B cell (primary cell): Measurements from ENCODE around the gene COPS3. TPM values are rescaled to one million over a fixed set of nuclear protein-coding genes. Genes with fewer than 3 reads are reported as not detected.

Source experiments
- ATAC-seq: fragments of 200-7000 bp; cut with Tn5 transposase; one replicate; pipeline ENCODE4 v1.10.0; 2021; ENCODE audit warnings: low read depth, mild to moderate bottlenecking, moderate number of reproducible peaks, moderate library complexity
- CTCF ChIA-PET: fragments of 350-600 bp; sonication (Branson Sonifier 250); formaldehyde crosslinking; loops from one replicate; lab custom pipeline; 2021; ENCODE audit warnings: antibody characterized with exemption, inconsistent platforms; lab: Charles Lee
- POLR2A ChIA-PET: fragments of 350-600 bp; sonication (Branson Sonifier 250); formaldehyde crosslinking; loops from one replicate; lab custom pipeline; 2021; ENCODE audit warnings: antibody characterized with exemption; lab: Charles Lee
- DNase-seq: peaks from one replicate; pipeline ENCODE4 v3.0.0; 2013
- H2AFZ ChIP-seq: 2 replicates; pipeline ENCODE4 v1.6.1; 2012; ENCODE audit warnings: mild to moderate bottlenecking, low read depth, low read length; ENCODE audit not compliant: insufficient read depth, poor library complexity, severe bottlenecking
- H3K27ac ChIP-seq, 2 donors: 1 replicate in 1 of 2; 2 replicates in 1 of 2; pipeline ENCODE4 v1.5.1; 2012 to 2013; ENCODE audit warnings: low read length in 2 of 2, mild to moderate bottlenecking in 2 of 2, moderate library complexity in 1 of 2
- H3K27me3 ChIP-seq, 4 experiments: fragments of 200-600 bp in 1 of 4; sonication (generic) in 1 of 4; replicated peaks in 1 of 4; 1 replicate in 2 of 4; 2 replicates in 2 of 4; pipeline versions ENCODE4 v1.6.1 to v1.7.0; 2013 to 2016; ENCODE audit warnings: low read length in 3 of 4, mild to moderate bottlenecking in 2 of 4, mixed read lengths in 1 of 4, moderate library complexity in 1 of 4; ENCODE audit not compliant: insufficient read depth in 4 of 4, control insufficient read depth in 3 of 4; ENCODE audit errors: control extremely low read depth in 1 of 4
- H3K36me3 ChIP-seq, 2 experiments: replicated peaks in 1 of 2; 1 replicate in 1 of 2; 2 replicates in 1 of 2; pipeline versions ENCODE4 v1.6.1 to v1.7.1; 2013; ENCODE audit warnings: low read length in 1 of 2; ENCODE audit not compliant: insufficient read depth in 2 of 2, control insufficient read depth in 1 of 2; ENCODE audit errors: control extremely low read depth in 1 of 2, extremely low read depth in 1 of 2
- H3K4me1 ChIP-seq, 2 donors: fragments of 200-600 bp in 1 of 2; sonication (generic) in 1 of 2; 1 replicate in 1 of 2; 2 replicates in 1 of 2; pipeline versions ENCODE4 v1.5.1 to v1.6.1; 2013 to 2017; ENCODE audit warnings: low read length in 2 of 2; ENCODE audit not compliant: control insufficient read depth in 2 of 2, insufficient read depth in 2 of 2
- H3K4me2 ChIP-seq: replicated peaks from 2 replicates; pipeline ENCODE3; 2012; ENCODE audit warnings: mild to moderate bottlenecking, low read depth, low read length; ENCODE audit not compliant: poor library complexity, severe bottlenecking
- H3K4me3 ChIP-seq, 5 experiments: fragments of 200-600 bp in 1 of 5; sonication (generic) in 1 of 5; 1 replicate in 3 of 5; 2 replicates in 2 of 5; pipeline versions ENCODE4 v1.5.1 to v1.7.0; 2011 to 2016; ENCODE audit warnings: low read length in 4 of 5, mild to moderate bottlenecking in 4 of 5, low read depth in 2 of 5, control low read depth in 1 of 5, moderate library complexity in 1 of 5; ENCODE audit not compliant: insufficient read depth in 1 of 5; ENCODE audit errors: control extremely low read depth in 1 of 5, extremely low read depth in 1 of 5
- H3K79me2 ChIP-seq: fragments of 200-600 bp; sonication (generic); one replicate; pipeline ENCODE4 v1.6.0; 2016; ENCODE audit warnings: low read length; ENCODE audit not compliant: control insufficient read depth, insufficient read depth
- H3K9ac ChIP-seq: fragments of 200-600 bp; sonication (generic); 2 replicates; pipeline ENCODE4 v1.6.1; 2017; ENCODE audit warnings: mild to moderate bottlenecking, low read length, moderate library complexity
- H3K9me3 ChIP-seq, 3 donors: one replicate each; pipeline versions ENCODE4 v1.6.1 to v1.7.1; 2013; ENCODE audit warnings: low read length in 2 of 3; ENCODE audit not compliant: control insufficient read depth in 2 of 3, insufficient read depth in 1 of 3; ENCODE audit errors: control extremely low read depth in 1 of 3
- H4K20me1 ChIP-seq: 2 replicates; pipeline ENCODE4 v1.6.0; 2012; ENCODE audit warnings: mild to moderate bottlenecking, low read length; ENCODE audit not compliant: insufficient read depth, control insufficient read depth, poor library complexity, severe bottlenecking
- H3K27ac Mint-ChIP-seq: one replicate; pipeline ENCODE4 v1.8.0; 2021; ENCODE audit warnings: mixed read lengths
- H3K27me3 Mint-ChIP-seq: one replicate; pipeline ENCODE4 v1.8.0; 2021; ENCODE audit warnings: mixed read lengths
- H3K4me1 Mint-ChIP-seq: one replicate; pipeline ENCODE4 v1.8.0; 2021; ENCODE audit warnings: mixed read lengths
- H3K4me3 Mint-ChIP-seq: one replicate; pipeline ENCODE4 v1.8.0; 2021; ENCODE audit warnings: mixed read lengths
- H3K9me3 Mint-ChIP-seq: one replicate; pipeline ENCODE4 v1.8.0; 2022; ENCODE audit warnings: mixed read lengths; ENCODE audit not compliant: insufficient read depth
- EZH2 ChIP-seq: IDR thresholded peaks from 2 replicates; pipeline ENCODE4 v1.6.1; 2012; ENCODE audit warnings: borderline replicate concordance, low read depth, mild to moderate bottlenecking, moderate library complexity, low read length; ENCODE audit not compliant: insufficient read depth, poor library complexity, severe bottlenecking
- WGBS: methylation state at CpG from one replicate; pipeline ENCODE4 v1.1.5; 2013; ENCODE audit warnings: missing lambda C conversion rate; ENCODE audit not compliant: insufficient coverage; 5-methylcytosine and 5-hydroxymethylcytosine counted together
- intact Hi-C: fragments of 100-400 bp; cut with micrococcal nuclease; formaldehyde crosslinking; loops from one replicate; pipeline ENCODE4 v1.10.0; 2022
- polyA plus RNA-seq: library from polyadenylated mRNA; depleted of rRNA; stranded (reverse); fragments of >200 nt; gene quantifications from 2 replicates; pipeline ENCODE4 v1.2.3, GENCODE V29; 2012
- total RNA-seq, 2 donors: library from RNA; stranded (reverse); fragments of 120-200 nt in 1 of 2; gene quantifications; 1 replicate in 1 of 2; 2 replicates in 1 of 2; pipeline versions ENCODE4 v1.2.3 to v1.2.4, GENCODE V29; 2013 to 2022
- TF ChIP-seq, protein P1 (sequence below): fragments of 200-600 bp; IDR thresholded peaks from one replicate; pipeline ENCODE4 v1.8.0; 2022; ENCODE audit warnings: antibody characterized with exemption, mild to moderate bottlenecking

Gene COPS3
- total and polyA plus RNA-seq, 2 donors (not counting 1 experiment from before 2014, with no cell fraction given) = 37.2 to 45.5 TPM

DNA sequence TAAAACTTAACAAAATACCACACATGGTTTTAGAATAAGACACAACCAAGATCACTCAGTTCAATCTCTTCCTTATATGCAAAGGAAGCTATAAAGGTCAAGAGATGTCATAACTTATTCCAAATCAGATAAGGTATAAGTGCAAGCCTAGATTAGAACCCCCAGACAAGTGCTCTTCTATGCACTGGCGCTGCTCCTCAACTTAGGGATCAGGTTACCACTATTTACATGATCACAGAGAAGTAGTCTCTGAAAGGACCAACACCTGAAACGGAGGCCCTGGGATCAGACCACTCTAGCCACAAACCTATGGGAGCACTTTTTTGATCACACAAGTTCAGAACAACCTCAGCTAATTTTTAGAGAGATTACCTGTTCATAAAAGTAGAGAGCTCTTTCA lies 16.6 kb downstream of the COPS3 start:
- no peaks in the 10 kb centered on the region for H3K4me1 Mint-ChIP-seq
- POLR2A ChIA-PET = no interaction called here
- Histone ChIP-seq H4K20me1 (peaks cover 8% of the 10 kb centered on the region), H3K9me3 (no peaks in the 10 kb centered on the region), H3K4me1 (no peaks in the 10 kb centered on the region), H3K27me3 (no peaks in the 10 kb centered on the region), H3K4me2 (no peak overlapping the region), H3K27ac (no peak overlapping the region), H3K9ac (no peak overlapping the region), H3K36me3 (peaks cover 6 to 65% of the 10 kb centered on the region in 2 experiments), H2AFZ (no peak overlapping the region), H3K4me3 (no peak overlapping the region), H3K79me2 (no peaks in the 10 kb centered on the region)
- ATAC-seq (no peak), DNase-seq (no peak)
- H3K27ac Mint-ChIP-seq = no peak overlapping the region
- intact Hi-C loops = no loop called here
- CTCF ChIA-PET = interaction anchor here (0.7 kb wide), 1 partner anchor 203 kb away, joined by 3 read pairs; no protein-coding TSS in a partner anchor
- H3K9me3 Mint-ChIP-seq = no peaks in the 10 kb centered on the region
- WGBS = 100% methylated on average over 1 of the region's 2 CpGs
- no peak overlapping the region for H3K4me3 Mint-ChIP-seq
- TF ChIP-seq EZH2 = no peak
- TF ChIP-seq, protein P1, sequence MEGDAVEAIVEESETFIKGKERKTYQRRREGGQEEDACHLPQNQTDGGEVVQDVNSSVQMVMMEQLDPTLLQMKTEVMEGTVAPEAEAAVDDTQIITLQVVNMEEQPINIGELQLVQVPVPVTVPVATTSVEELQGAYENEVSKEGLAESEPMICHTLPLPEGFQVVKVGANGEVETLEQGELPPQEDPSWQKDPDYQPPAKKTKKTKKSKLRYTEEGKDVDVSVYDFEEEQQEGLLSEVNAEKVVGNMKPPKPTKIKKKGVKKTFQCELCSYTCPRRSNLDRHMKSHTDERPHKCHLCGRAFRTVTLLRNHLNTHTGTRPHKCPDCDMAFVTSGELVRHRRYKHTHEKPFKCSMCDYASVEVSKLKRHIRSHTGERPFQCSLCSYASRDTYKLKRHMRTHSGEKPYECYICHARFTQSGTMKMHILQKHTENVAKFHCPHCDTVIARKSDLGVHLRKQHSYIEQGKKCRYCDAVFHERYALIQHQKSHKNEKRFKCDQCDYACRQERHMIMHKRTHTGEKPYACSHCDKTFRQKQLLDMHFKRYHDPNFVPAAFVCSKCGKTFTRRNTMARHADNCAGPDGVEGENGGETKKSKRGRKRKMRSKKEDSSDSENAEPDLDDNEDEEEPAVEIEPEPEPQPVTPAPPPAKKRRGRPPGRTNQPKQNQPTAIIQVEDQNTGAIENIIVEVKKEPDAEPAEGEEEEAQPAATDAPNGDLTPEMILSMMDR = no peak
- H3K27me3 Mint-ChIP-seq = no peaks in the 10 kb centered on the region

DNA sequence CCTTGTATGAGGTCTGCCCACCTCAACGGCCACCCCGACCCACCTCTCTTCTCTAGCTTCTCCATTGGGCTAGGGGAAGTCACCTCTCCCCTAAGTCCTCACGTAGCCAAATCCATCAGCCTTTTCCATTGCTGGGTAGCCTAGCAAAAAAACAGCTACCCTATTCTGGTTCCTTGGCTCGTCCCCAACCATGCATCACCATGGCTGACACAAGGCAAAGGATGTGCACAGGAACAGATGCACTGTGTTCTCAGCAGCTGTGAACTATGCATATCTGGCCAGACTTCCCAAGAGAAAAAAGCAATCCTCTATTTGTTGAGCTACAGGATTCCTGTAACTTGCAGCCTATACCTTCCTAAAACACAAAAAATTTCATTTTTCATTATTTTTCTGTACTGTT lies 22.0 kb downstream of the COPS3 start:
- DNase-seq (no peak), ATAC-seq (no peak)
- Mint-ChIP-seq H3K4me1 (no peaks in the 10 kb centered on the region), H3K27me3 (no peaks in the 10 kb centered on the region), H3K27ac (no peak overlapping the region), H3K9me3 (no peaks in the 10 kb centered on the region), H3K4me3 (no peak overlapping the region)
- no peaks in the 10 kb centered on the region for H3K4me1 ChIP-seq
- H2AFZ ChIP-seq = no peak overlapping the region
- no peaks in the 10 kb centered on the region for H3K79me2 ChIP-seq
- WGBS = 100% methylated on average over 4 of the region's 4 CpGs
- H3K27ac ChIP-seq = no peak overlapping the region
- no peak overlapping the region for H3K4me2 ChIP-seq
- no peaks in the 10 kb centered on the region for H4K20me1 ChIP-seq
- H3K9me3 ChIP-seq = no peaks in the 10 kb centered on the region
- H3K9ac ChIP-seq = no peak overlapping the region
- TF ChIP-seq, protein P1 = no peak
- TF ChIP-seq EZH2 = no peak
- CTCF ChIA-PET = no interaction called here
- H3K4me3 ChIP-seq = no peak overlapping the region
- POLR2A ChIA-PET = no interaction called here
- peaks cover under 1 to 60% of the 10 kb centered on the region in 2 experiments for H3K36me3 ChIP-seq
- H3K27me3 ChIP-seq = no peaks in the 10 kb centered on the region
- intact Hi-C loops = no loop called here
